ENCODE data around the gene SUV39H1.

Gene SUV39H1

GRCh38 chrX:48698306-48698705 lies 1.8 kb downstream of the SUV39H1 start:
- H3K27me3 ChIP-seq: peaks cover 56% of the 10 kb centered on the region
- H3K9me3 ChIP-seq: no peaks in the 10 kb centered on the region
- no peak overlapping the region for H3K4me3 ChIP-seq
- peaks cover 17% of the 10 kb centered on the region for H3K4me1 ChIP-seq
- H3K9ac ChIP-seq: 0 out of 2 replicates have a peak overlapping the region, but pooled peaks have one; percentile 79
- H3K27ac ChIP-seq: no peak overlapping the region
- H4K20me1 ChIP-seq: peaks cover 30% of the 10 kb centered on the region
- peak overlapping the region; percentile 73; the same call in 1 of the 2 replicates for H3K4me2 ChIP-seq
- TF ChIP-seq Cebpa-rat (IDR thresholded peaks at IDR 0.05): no peak
- H3K36me3 ChIP-seq: peaks cover 46% of the 10 kb centered on the region

- Histone ChIP-seq H4K20me1 (peaks cover 50% of the 10 kb centered on the region), H3K27ac (no peak overlapping the region), H3K4me2 (no peak overlapping the region), H3K9me3 (no peaks in the 10 kb centered on the region), H3K9ac (no peak overlapping the region), H3K4me1 (peaks cover 17% of the 10 kb centered on the region), H3K27me3 (peaks cover 67% of the 10 kb centered on the region), H3K4me3 (no peak overlapping the region), H3K36me3 (peaks cover 65% of the 10 kb centered on the region)
- TF ChIP-seq Cebpa-rat (IDR thresholded peaks at IDR 0.05): no peak
Observed at GRCh38 chrX:48700246-48700645, 3.7 kb downstream of the SUV39H1 start.

GRCh38 chrX:48700951-48701653 lies 4.6 kb downstream of the SUV39H1 start:
- Histone ChIP-seq H3K27me3 (peaks cover 69% of the 10 kb centered on the region), H3K36me3 (peaks cover 74% of the 10 kb centered on the region), H3K9ac (no peak overlapping the region), H3K4me1 (peaks cover 9% of the 10 kb centered on the region), H4K20me1 (peaks cover 58% of the 10 kb centered on the region), H3K4me3 (no peak overlapping the region), H3K9me3 (no peaks in the 10 kb centered on the region), H3K4me2 (no peak overlapping the region), H3K27ac (no peak overlapping the region)
- no peak for TF ChIP-seq Cebpa-rat (IDR thresholded peaks at IDR 0.05)

GRCh38 chrX:48702032-48702431 lies 5.5 kb downstream of the SUV39H1 start:
- no peak overlapping the region for H3K4me3 ChIP-seq
- peaks cover 83% of the 10 kb centered on the region for H3K36me3 ChIP-seq
- peaks cover 64% of the 10 kb centered on the region for H4K20me1 ChIP-seq
- H3K9me3 ChIP-seq: no peaks in the 10 kb centered on the region
- peaks cover 72% of the 10 kb centered on the region for H3K27me3 ChIP-seq
- peaks cover 8% of the 10 kb centered on the region; the same call in 1 of the 2 replicates for H3K4me1 ChIP-seq
- H3K4me2 ChIP-seq: no peak overlapping the region
- H3K27ac ChIP-seq: no peak overlapping the region
- no peak overlapping the region for H3K9ac ChIP-seq
- no peak for TF ChIP-seq Cebpa-rat (IDR thresholded peaks at IDR 0.05)

- peaks cover 64% of the 10 kb centered on the region for H4K20me1 ChIP-seq
- H3K4me2 ChIP-seq: no peak overlapping the region
- peaks cover 77% of the 10 kb centered on the region for H3K27me3 ChIP-seq
- 0 out of 2 replicates have a peak overlapping the region, but pooled peaks have one; percentile 19 for H3K9ac ChIP-seq
- no peak overlapping the region for H3K27ac ChIP-seq
- peaks cover 89% of the 10 kb centered on the region for H3K36me3 ChIP-seq
- H3K4me1 ChIP-seq: peaks cover 3% of the 10 kb centered on the region; the same call in 1 of the 2 replicates
- no peak overlapping the region for H3K4me3 ChIP-seq
- no peak for TF ChIP-seq Cebpa-rat (IDR thresholded peaks at IDR 0.05)
- H3K9me3 ChIP-seq: no peaks in the 10 kb centered on the region
Observed at GRCh38 chrX:48702716-48703115, 6.2 kb downstream of the SUV39H1 start.

GRCh38 chrX:48703228-48703627 lies 6.7 kb downstream of the SUV39H1 start:
- peaks cover 81% of the 10 kb centered on the region for H3K27me3 ChIP-seq
- H3K9me3 ChIP-seq: no peaks in the 10 kb centered on the region
- no peak overlapping the region for H3K4me2 ChIP-seq
- H3K27ac ChIP-seq: no peak overlapping the region
- peaks cover 67% of the 10 kb centered on the region for H4K20me1 ChIP-seq
- no peak overlapping the region for H3K4me3 ChIP-seq
- no peak overlapping the region for H3K9ac ChIP-seq
- peaks cover 5% of the 10 kb centered on the region; the same call in 1 of the 2 replicates for H3K4me1 ChIP-seq
- peaks cover 94% of the 10 kb centered on the region for H3K36me3 ChIP-seq
- no peak for TF ChIP-seq Cebpa-rat (IDR thresholded peaks at IDR 0.05)

GRCh38 chrX:48703642-48704481 lies 7.3 kb downstream of the SUV39H1 start:
- peaks cover 81% of the 10 kb centered on the region for H3K27me3 ChIP-seq
- peaks cover 5% of the 10 kb centered on the region; the same call in 1 of the 2 replicates for H3K4me1 ChIP-seq
- H3K36me3 ChIP-seq: peaks cover 97% of the 10 kb centered on the region
- no peak overlapping the region for H3K9ac ChIP-seq
- no peak overlapping the region for H3K4me3 ChIP-seq
- no peaks in the 10 kb centered on the region for H3K9me3 ChIP-seq
- TF ChIP-seq Cebpa-rat (IDR thresholded peaks at IDR 0.05): no peak
- H4K20me1 ChIP-seq: peaks cover 71% of the 10 kb centered on the region
- no peak overlapping the region for H3K27ac ChIP-seq
- no peak overlapping the region for H3K4me2 ChIP-seq

- Histone ChIP-seq H3K9ac (no peak overlapping the region), H3K4me1 (peaks cover 5% of the 10 kb centered on the region; the same call in 1 of the 2 replicates), H4K20me1 (peaks cover 64% of the 10 kb centered on the region), H3K36me3 (peaks cover 87% of the 10 kb centered on the region), H3K4me3 (no peak overlapping the region), H3K4me2 (no peak overlapping the region), H3K27me3 (peaks cover 86% of the 10 kb centered on the region), H3K27ac (no peak overlapping the region), H3K9me3 (no peaks in the 10 kb centered on the region)
- no peak for TF ChIP-seq Cebpa-rat (IDR thresholded peaks at IDR 0.05)
Observed at GRCh38 chrX:48705871-48706270, 9.3 kb downstream of the SUV39H1 start.

GRCh38 chrX:48709522-48710112 lies 13.1 kb downstream of the SUV39H1 start:
- Histone ChIP-seq H3K9me3 (no peaks in the 10 kb centered on the region), H4K20me1 (peaks cover 33% of the 10 kb centered on the region), H3K4me2 (no peak overlapping the region), H3K27me3 (peaks cover 86% of the 10 kb centered on the region), H3K36me3 (peaks cover 50% of the 10 kb centered on the region), H3K4me3 (no peak overlapping the region), H3K27ac (no peak overlapping the region), H3K9ac (no peak overlapping the region), H3K4me1 (peaks cover 14% of the 10 kb centered on the region)
- TF ChIP-seq Cebpa-rat (IDR thresholded peaks at IDR 0.05): no peak

All from BLaER1 (cell line).